Esophagus squamous epithelium (tissue), 5 donors: ENCODE measurements around the gene KRT12. TPM values are rescaled to one million over a fixed set of nuclear protein-coding genes. Genes with fewer than 3 reads are reported as not detected.

Source experiments
- DNase-seq: peaks from one replicate; lab custom pipeline; 2025; lab: John Stamatoyannopoulos, UW
- H3K27ac ChIP-seq, 4 donors: fragments of 200-600 bp; sonication (generic); one replicate each; pipeline ENCODE4 v1.5.1; 2016 to 2019; ENCODE audit warnings: mild to moderate bottlenecking in 1 of 4
- H3K27me3 ChIP-seq, 4 donors: fragments of 200-600 bp; sonication (generic); 1 replicate in 3 of 4; 2 replicates in 1 of 4; pipeline versions ENCODE4 v1.5.1 to v1.6.0; 2017 to 2021; ENCODE audit warnings: antibody characterized with exemption in 1 of 4
- H3K36me3 ChIP-seq, 3 donors: fragments of 200-600 bp; sonication (generic); one replicate each; pipeline ENCODE4 v1.5.1; 2016 to 2019
- H3K4me1 ChIP-seq, 3 donors: fragments of 200-600 bp; sonication (generic); one replicate each; pipeline ENCODE4 v1.5.1; 2017 to 2019
- H3K4me3 ChIP-seq, 4 donors: fragments of 200-600 bp; sonication (generic); 1 replicate in 3 of 4; 2 replicates in 1 of 4; pipeline ENCODE4 v1.5.1; 2016 to 2019; ENCODE audit warnings: mild to moderate bottlenecking in 2 of 4, moderate library complexity in 1 of 4
- H3K9me3 ChIP-seq, 3 donors: fragments of 200-600 bp; sonication (generic); one replicate each; pipeline ENCODE4 v1.5.1; 2016 to 2019
- CTCF ChIP-seq, 6 experiments: fragments of 450-650 bp in 4 of 6; fragments of 200-600 bp in 2 of 6; sonication (generic) in 2 of 6; IDR thresholded peaks; one replicate each; pipeline ENCODE4 v1.5.1; 2016 to 2019; ENCODE audit warnings: antibody characterized with exemption in 6 of 6, mild to moderate bottlenecking in 4 of 6, moderate library complexity in 4 of 6
- POLR2A ChIP-seq, 4 donors: fragments of 450-650 bp; IDR thresholded peaks; one replicate each; pipeline ENCODE4 v1.6.1; 2017; ENCODE audit warnings: antibody characterized with exemption in 4 of 4, mild to moderate bottlenecking in 4 of 4, moderate library complexity in 3 of 4
- WGBS, 2 donors: methylation state at CpG; one replicate each; pipeline ENCODE4 v1.1.5; 2018; 5-methylcytosine and 5-hydroxymethylcytosine counted together
- intact Hi-C: fragments of 100-400 bp; cut with DNase I; formaldehyde crosslinking; loops from one replicate; pipeline ENCODE4 v1.15.0; 2022
- total RNA-seq, 4 donors: library from RNA; depleted of rRNA; stranded (reverse); fragments of >200 nt; gene quantifications; one replicate each; pipeline ENCODE4 v1.1.0, GENCODE V29; 2016
- donor health status: DM: yes; HTN: yes; CAD: no.

Gene KRT12
- total RNA-seq, 4 donors from 2014 or later, result not detected

GRCh38 chr17:40839194-40839593 lies 27.8 kb downstream of the KRT12 start:
- Histone ChIP-seq H3K27me3 (peaks cover 0 to 23% (median 0%) of the 10 kb centered on the region in 4 donors), H3K36me3 (peaks cover 0 to 18% (median 0%) of the 10 kb centered on the region in 3 donors), H3K27ac (no peak overlapping the region), H3K4me3 (no peak overlapping the region), H3K9me3 (no peaks in the 10 kb centered on the region), H3K4me1 (no peaks in the 10 kb centered on the region)
- intact Hi-C loops, result no loop called here
- no peak for DNase-seq
- no peak for TF ChIP-seq POLR2A (IDR thresholded peaks at IDR 0.05)
- TF ChIP-seq CTCF (IDR thresholded peaks at IDR 0.05), result no peak
- WGBS, 2 donors, result 74 to 78% methylated on average over 3 of the region's 3 CpGs

- Histone ChIP-seq H3K9me3 (no peaks in the 10 kb centered on the region), H3K27me3 (peaks cover 0 to 2% (median 0%) of the 10 kb centered on the region in 4 donors), H3K4me3 (no peak overlapping the region), H3K4me1 (no peaks in the 10 kb centered on the region), H3K36me3 (peaks cover 0 to 20% (median 0%) of the 10 kb centered on the region in 3 donors), H3K27ac (no peak overlapping the region)
- 90 to 94% methylated on average over 3 to 4 of the region's 4 CpGs for WGBS, 2 donors
- intact Hi-C loops, result no loop called here
- no peak for DNase-seq
- TF ChIP-seq POLR2A (IDR thresholded peaks at IDR 0.05) (no peak), CTCF (IDR thresholded peaks at IDR 0.05) (no peak)
Observed at GRCh38 chr17:40836020-40836419, 31.0 kb downstream of the KRT12 start.

- Histone ChIP-seq H3K4me3 (no peak overlapping the region), H3K36me3 (peaks cover 0 to 24% (median 0%) of the 10 kb centered on the region in 3 donors), H3K9me3 (no peaks in the 10 kb centered on the region), H3K27ac (no peak overlapping the region), H3K4me1 (no peaks in the 10 kb centered on the region), H3K27me3 (no peaks in the 10 kb centered on the region)
- DNase-seq, result no peak
- intact Hi-C loops, result no loop called here
- TF ChIP-seq CTCF (IDR thresholded peaks at IDR 0.05), result no peak
- no peak for TF ChIP-seq POLR2A (IDR thresholded peaks at IDR 0.05)
Observed at GRCh38 chr17:40833882-40834281, 33.1 kb downstream of the KRT12 start.

- H3K9me3 ChIP-seq, result no peaks in the 10 kb centered on the region
- H3K36me3 ChIP-seq, result peaks cover 0 to 24% (median 0%) of the 10 kb centered on the region in 3 donors
- no peak overlapping the region for H3K4me3 ChIP-seq
- intact Hi-C loops, result no loop called here
- H3K27me3 ChIP-seq, result no peaks in the 10 kb centered on the region
- no peak for TF ChIP-seq POLR2A (IDR thresholded peaks at IDR 0.05)
- no peak for TF ChIP-seq CTCF (IDR thresholded peaks at IDR 0.05)
- DNase-seq, result no peak
- H3K4me1 ChIP-seq, result no peaks in the 10 kb centered on the region
- WGBS, 2 donors, result 63 to 80% methylated on average over 3 of the region's 3 CpGs
- H3K27ac ChIP-seq, result no peak overlapping the region
Observed at GRCh38 chr17:40832840-40833239, 34.2 kb downstream of the KRT12 start.

GRCh38 chr17:40830085-40830776 lies 36.8 kb downstream of the KRT12 start:
- H3K4me1 ChIP-seq, result no peaks in the 10 kb centered on the region
- TF ChIP-seq POLR2A (IDR thresholded peaks at IDR 0.05) (no peak), CTCF (IDR thresholded peaks at IDR 0.05) (no peak)
- H3K27ac ChIP-seq, result no peak overlapping the region
- 86 to 91% methylated on average over 2 of the region's 2 CpGs for WGBS, 2 donors
- no peaks in the 10 kb centered on the region for H3K9me3 ChIP-seq
- intact Hi-C loops, result no loop called here
- H3K4me3 ChIP-seq, result no peak overlapping the region
- no peaks in the 10 kb centered on the region for H3K27me3 ChIP-seq
- no peak for DNase-seq
- H3K36me3 ChIP-seq, result peaks cover 0 to 16% (median 0%) of the 10 kb centered on the region in 3 donors
